SK-N-MC (cell line): Measurements from ENCODE around the gene SRPRB.

ENCODE experiments used
- DNase-seq: peaks from one replicate; pipeline ENCODE4 v3.0.0-alpha.2; 2011; ENCODE audit warnings: low read depth, low spot score
- H3K27ac ChIP-seq: fragments of 200-600 bp; sonication (generic); 2 replicates; pipeline ENCODE4 v1.5.1; 2016; ENCODE audit warnings: mixed run types
- H3K36me3 ChIP-seq: fragments of 200-600 bp; sonication (generic); 2 replicates; pipeline ENCODE4 v1.6.1; 2017; ENCODE audit warnings: antibody characterized with exemption, low read length, mixed read lengths; ENCODE audit not compliant: insufficient read depth
- H3K4me3 ChIP-seq: fragments of 200-600 bp; sonication (generic); 2 replicates; pipeline ENCODE4 v1.5.1; 2016
- H3K9ac ChIP-seq: fragments of 200-600 bp; sonication (generic); 2 replicates; pipeline ENCODE4 v1.8.0; 2017; ENCODE audit warnings: mixed run types, mixed read lengths; ENCODE audit not compliant: insufficient read length
- H3K9me3 ChIP-seq: fragments of 200-600 bp; sonication (generic); 2 replicates; pipeline ENCODE4 v1.6.1; 2017; ENCODE audit warnings: low read depth, mild to moderate bottlenecking, antibody characterized with exemption, low read length, moderate library complexity, mixed read lengths
- EZH2 ChIP-seq: fragments of 200-600 bp; sonication (generic); IDR thresholded peaks from one replicate; pipeline ENCODE4 v1.6.1; 2017; ENCODE audit warnings: antibody characterized with exemption
- FOXP2 ChIP-seq: optimal IDR thresholded peaks from 2 replicates; pipeline ENCODE3; 2011; ENCODE audit warnings: mild to moderate bottlenecking, moderate library complexity; ENCODE audit not compliant: insufficient read depth; ENCODE audit errors: extremely low read length, control extremely low read depth
- POLR2AphosphoS5 ChIP-seq: IDR thresholded peaks from 2 replicates; pipeline ENCODE4 v1.6.1; 2012; ENCODE audit warnings: mild to moderate bottlenecking, low read depth, low read length, borderline replicate concordance

Gene SRPRB

DNA sequence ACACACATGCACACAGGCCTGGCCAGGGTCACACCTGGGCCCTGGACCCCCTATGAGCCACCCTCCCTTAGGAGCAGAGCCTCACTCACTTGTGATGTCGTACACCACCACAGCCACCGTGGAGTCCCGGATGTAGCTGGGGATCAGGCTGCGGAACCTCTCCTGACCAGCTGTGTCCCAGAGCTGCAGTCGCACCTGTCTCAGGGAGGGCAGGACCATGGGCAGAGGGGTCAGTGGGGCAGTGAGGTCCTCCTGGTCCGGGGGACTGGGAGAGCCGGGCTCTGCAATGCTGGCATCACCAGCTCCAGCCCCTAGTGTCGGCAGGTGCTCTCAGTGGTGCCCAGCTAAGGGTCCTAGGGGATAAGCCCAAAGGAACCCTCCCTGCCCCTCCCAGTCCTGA is 35.6 kb downstream of the SRPRB start:
- Histone ChIP-seq H3K4me3 (no peak overlapping the region), H3K27ac (no peak overlapping the region), H3K9ac (no peak overlapping the region), H3K9me3 (no peaks in the 10 kb centered on the region), H3K36me3 (no peaks in the 10 kb centered on the region)
- TF ChIP-seq FOXP2 = no peak
- TF ChIP-seq POLR2AphosphoS5 = no peak
- TF ChIP-seq EZH2 = no peak
- no peak for DNase-seq

DNA sequence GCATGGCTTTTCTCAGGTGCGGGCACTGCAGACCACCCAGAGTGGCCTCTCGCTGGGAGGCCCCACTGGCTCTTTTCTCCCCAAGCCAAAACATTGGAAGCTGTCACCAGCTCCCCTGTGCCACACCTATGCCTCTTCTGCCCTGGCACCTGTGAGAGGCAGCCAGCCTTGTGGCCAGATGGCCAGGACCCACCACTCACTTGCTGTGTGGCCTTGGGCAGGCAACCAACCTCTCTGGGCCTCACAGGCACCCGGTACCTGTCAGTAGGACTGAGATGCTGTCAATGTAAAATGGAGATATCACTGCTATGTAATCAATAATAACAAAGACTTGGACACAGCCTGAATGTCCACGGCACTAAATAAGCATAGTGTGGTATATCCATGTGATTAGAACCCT is 36.5 kb downstream of the SRPRB start:
- H3K4me3 ChIP-seq = no peak overlapping the region
- TF ChIP-seq EZH2 (no peak), FOXP2 (no peak), POLR2AphosphoS5 (no peak)
- H3K27ac ChIP-seq = no peak overlapping the region
- H3K9me3 ChIP-seq = no peaks in the 10 kb centered on the region
- H3K36me3 ChIP-seq = no peaks in the 10 kb centered on the region
- DNase-seq = no peak
- H3K9ac ChIP-seq = no peak overlapping the region

DNA sequence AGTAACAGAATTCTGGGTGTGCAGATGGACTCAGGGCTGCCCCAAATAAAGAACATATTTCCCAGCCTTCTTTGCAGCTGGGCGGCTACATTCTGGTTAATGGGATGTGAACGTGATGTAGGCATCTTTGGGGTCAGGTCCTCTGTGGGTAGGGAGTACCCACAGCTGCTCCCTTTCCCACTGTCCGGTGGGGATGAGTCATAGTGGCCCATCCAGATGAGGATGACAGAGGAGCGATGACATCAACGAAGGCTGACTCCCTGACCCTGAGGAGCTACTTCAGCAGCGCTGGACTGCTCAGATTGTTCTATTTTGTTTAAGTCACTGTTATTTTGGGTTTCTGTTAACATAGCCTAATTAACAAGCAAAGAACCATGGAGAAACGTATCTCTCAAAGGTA is 38.0 kb downstream of the SRPRB start:
- H3K27ac ChIP-seq = no peak overlapping the region
- no peaks in the 10 kb centered on the region for H3K36me3 ChIP-seq
- H3K9ac ChIP-seq = no peak overlapping the region
- H3K4me3 ChIP-seq = no peak overlapping the region
- TF ChIP-seq POLR2AphosphoS5 = no peak
- TF ChIP-seq FOXP2 = no peak
- TF ChIP-seq EZH2 = no peak
- no peak for DNase-seq
- no peaks in the 10 kb centered on the region for H3K9me3 ChIP-seq

DNA sequence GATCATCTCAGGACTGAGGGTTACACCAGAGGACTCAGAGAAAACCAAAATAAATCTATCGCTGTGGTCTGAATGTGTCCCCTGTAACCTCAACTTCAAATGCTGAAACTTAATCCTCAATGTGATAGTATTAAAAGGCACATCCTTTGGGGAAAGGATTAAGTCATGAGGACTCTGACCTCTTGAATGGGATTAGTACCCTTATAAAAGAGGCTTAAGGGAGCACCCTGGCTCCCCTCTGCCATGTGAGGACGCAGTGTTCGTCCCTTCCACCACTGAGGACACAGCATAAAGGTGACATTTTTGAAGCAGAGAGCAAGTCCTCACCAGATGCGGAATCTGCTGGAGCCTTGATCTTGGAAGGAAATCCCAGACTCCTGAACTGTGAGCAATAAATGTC is 39.5 kb downstream of the SRPRB start:
- no peak overlapping the region for H3K9ac ChIP-seq
- no peak overlapping the region for H3K27ac ChIP-seq
- no peaks in the 10 kb centered on the region for H3K36me3 ChIP-seq
- no peak overlapping the region for H3K4me3 ChIP-seq
- no peaks in the 10 kb centered on the region for H3K9me3 ChIP-seq
- DNase-seq = no peak
- TF ChIP-seq POLR2AphosphoS5 (no peak), FOXP2 (no peak), EZH2 (no peak)

DNA sequence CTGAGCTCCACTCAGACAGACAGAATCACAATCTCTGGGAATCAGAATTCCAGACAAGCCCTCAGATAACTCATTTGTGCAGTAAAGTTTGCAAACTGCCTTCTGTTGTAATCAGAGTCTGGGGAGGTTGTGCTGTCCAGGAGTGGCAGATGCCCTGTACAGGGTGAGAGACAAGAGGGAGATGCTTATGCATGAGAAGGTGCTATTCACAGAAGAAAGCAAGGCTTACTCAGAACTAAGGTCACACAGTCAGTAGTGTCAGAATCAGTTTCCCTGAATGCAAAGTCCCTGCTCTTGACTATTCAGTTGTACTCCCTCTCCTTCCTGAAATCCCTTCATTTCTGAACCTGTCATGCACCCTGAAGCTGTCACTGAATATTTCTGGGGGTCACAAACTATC is 43.7 kb downstream of the SRPRB start:
- TF ChIP-seq POLR2AphosphoS5 (no peak), EZH2 (no peak), FOXP2 (no peak)
- Histone ChIP-seq H3K9ac (no peak overlapping the region), H3K27ac (no peak overlapping the region), H3K4me3 (no peak overlapping the region), H3K36me3 (no peaks in the 10 kb centered on the region), H3K9me3 (no peaks in the 10 kb centered on the region)
- DNase-seq = no peak

DNA sequence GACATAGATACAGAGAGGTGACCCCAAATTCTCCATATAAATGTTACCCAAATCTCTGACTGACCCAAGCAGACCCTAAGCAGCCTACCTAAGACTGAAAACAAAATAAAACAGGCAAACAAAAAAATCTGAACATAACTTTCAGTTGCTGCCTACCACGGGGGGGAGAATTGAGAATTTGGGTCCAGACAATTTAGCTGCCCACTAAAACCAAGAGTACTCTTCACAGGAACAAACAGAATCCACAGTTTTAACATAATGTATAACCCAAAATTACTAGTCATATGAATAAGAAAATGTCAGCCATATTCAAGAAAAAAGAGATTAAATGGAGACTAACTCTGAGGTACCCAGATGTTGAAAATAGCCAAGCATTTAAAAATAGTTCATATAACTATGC is 44.4 kb downstream of the SRPRB start:
- no peak overlapping the region for H3K4me3 ChIP-seq
- no peaks in the 10 kb centered on the region for H3K9me3 ChIP-seq
- H3K36me3 ChIP-seq = no peaks in the 10 kb centered on the region
- DNase-seq = no peak
- no peak for TF ChIP-seq FOXP2
- TF ChIP-seq POLR2AphosphoS5 = no peak
- no peak for TF ChIP-seq EZH2
- H3K9ac ChIP-seq = no peak overlapping the region
- no peak overlapping the region for H3K27ac ChIP-seq

DNA sequence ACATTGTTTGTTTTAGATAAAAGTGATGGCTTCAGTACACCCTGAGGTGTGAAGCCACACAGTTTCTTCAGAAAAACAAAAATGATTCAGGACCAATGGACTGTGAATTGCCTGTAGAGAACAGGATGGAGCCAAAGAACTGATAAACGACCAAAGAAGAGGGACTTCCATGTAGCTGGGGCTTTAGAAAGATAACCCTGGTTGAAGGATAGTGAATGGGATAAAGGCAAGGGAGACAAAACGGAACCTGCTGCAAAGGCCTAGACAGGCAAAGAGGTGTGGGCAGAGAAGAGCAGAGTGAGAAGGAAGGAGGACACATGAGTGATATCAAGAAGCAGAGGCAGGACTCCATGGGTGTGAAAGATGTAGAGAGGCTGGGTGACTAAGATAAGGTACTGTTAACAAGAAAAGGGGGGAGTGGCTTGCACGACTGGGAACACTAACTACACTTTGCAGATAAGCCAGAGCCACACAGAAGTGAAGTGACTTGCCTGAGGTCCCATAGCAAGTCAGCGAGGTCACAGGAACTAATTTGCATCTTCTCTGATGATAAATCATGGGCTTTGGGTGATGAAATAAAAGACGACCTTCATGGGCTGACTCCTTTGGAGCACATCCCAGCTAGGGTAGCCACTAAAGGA is 45.8 kb downstream of the SRPRB start:
- Histone ChIP-seq H3K9me3 (no peaks in the 10 kb centered on the region), H3K9ac (no peak overlapping the region), H3K4me3 (no peak overlapping the region), H3K27ac (no peak overlapping the region), H3K36me3 (no peaks in the 10 kb centered on the region)
- no peak for DNase-seq
- TF ChIP-seq EZH2 (no peak), POLR2AphosphoS5 (no peak), FOXP2 (no peak)

DNA sequence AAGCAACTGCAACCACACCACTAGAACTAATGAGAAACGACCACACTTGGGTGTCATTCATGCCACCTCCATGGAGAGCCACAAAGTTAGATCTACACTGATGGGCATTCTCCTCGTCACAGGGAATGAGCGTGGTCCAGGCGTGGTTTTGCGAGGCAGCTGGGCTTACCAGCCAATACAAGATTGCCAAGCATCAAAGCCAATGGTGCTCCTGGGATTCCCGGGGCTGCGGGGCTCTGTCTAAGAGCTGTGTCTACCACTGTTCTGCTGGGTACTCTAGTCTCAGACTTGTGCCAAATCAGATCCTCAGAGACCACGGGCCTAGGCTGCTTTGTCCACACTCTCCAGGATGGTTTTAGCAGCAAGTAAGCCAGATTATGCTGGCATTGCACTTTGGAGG is 46.3 kb downstream of the SRPRB start:
- Histone ChIP-seq H3K9ac (no peak overlapping the region), H3K36me3 (no peaks in the 10 kb centered on the region), H3K4me3 (no peak overlapping the region), H3K9me3 (no peaks in the 10 kb centered on the region), H3K27ac (no peak overlapping the region)
- TF ChIP-seq POLR2AphosphoS5 (no peak), FOXP2 (no peak), EZH2 (no peak)
- DNase-seq = no peak
